ENCODE results near the gene IQCC.
A peak's percentile ranks its signal among the peaks of the same experiment; 100 is the strongest.

IQCC gene

DNA sequence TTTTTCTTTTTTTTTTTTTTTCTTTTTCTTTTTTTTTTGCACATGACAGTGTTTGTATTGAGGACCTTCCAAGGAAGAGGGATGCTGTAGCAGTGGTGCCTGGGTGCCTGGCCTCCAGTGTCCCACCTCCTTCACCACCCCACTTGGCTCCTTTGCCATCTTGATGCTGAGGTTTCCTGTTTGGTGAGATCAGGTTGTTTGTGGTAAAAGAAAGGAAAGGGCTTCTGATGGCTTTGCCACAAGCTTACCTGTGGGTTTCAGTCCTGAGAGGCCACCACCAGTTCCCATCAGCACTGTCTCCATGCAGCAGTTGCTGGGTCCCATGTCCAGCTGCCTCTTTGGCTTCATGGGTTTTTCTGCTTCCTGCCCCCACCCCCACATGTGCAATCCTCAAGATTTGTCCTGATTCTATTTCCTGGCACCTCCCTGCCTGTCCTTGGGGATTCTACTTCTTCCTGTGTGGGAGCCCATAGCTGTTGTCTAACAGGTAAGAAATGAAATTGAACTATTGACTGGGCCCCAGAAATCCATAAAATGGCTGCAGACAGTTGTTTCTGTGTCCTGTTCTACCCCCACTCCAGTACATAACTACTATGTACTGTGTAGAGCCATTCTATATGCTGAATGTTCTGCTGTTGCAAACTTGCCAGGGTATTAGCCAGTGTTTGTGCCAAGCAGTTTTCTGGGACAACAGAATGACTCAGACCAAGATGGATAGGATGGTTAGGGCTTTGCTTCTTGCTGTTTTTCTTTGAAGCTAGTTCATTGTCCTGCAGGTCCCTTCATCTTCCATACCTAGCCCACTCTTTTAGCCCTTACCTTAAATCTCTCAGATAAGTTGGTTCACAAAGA, 9.3 kb upstream of the IQCC start:
- no peak for DNase-seq (ENCODE audit: low spot score)

- DNase-seq (ENCODE audit: low spot score), result no peak
Observed at GRCh38 chr1:32197074-32197473, 8.4 kb upstream of the IQCC start.

DNA sequence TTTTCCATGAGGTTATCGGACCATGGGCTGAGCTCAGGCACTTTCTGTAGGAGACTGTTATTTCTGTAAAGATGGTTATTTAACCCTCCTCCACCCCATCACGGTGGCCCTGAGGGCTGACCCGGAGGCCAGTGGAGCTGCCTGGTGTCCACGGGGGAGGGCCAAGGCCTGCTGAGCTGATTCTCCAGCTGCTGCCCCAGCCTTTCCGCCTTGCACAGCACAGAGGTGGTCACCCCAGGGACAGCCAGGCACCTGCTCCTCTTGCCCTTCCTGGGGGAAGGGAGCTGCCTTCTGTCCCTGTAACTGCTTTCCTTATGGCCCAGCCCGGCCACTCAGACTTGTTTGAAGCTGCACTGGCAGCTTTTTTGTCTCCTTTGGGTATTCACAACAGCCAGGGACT, 7.6 kb upstream of the IQCC start:
- no peak for DNase-seq (ENCODE audit: low spot score)

DNA sequence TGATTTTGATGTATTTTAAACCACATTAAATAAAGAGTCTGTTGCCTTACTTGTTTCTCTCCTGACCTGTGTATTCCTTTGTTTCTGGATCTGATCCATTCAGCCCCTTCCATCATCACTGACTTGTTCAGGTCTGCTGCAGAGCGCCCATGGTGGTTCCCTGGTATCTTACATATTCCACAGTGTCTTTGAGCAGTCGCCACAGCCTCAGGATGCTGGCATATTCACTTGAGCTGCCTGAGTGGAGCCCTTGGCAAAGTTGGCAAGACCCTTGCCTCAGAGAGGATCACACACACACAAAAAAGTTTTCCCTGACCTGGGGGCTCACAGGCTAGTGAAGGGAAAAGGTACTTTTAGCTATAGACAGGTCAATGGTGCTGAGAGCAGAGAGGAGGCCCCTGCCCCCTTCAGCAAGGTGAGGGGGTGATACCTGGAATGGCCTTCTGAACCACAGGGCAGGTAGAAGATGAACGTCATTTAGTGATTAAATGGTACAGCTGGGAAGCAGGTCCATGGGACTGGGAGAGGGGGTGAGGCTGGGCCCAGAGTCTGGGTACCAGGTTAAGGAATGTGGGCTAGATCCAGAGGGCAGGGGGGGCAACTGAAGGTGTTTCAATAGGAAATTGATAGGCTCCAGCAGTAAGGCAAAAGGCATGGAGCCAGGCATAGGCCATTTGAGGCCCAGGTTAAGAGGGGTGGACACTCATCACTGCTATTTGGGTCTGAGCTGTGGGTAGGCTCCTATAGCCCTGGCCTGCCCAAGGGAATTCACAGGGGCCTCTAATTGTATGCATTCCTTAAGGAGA, 7.0 kb upstream of the IQCC start:
- DNase-seq (ENCODE audit: low spot score), result no peak

GRCh38 chr1:32199043-32199716, 6.3 kb upstream of the IQCC start:
- DNase-seq (ENCODE audit: low spot score), result no peak

DNA sequence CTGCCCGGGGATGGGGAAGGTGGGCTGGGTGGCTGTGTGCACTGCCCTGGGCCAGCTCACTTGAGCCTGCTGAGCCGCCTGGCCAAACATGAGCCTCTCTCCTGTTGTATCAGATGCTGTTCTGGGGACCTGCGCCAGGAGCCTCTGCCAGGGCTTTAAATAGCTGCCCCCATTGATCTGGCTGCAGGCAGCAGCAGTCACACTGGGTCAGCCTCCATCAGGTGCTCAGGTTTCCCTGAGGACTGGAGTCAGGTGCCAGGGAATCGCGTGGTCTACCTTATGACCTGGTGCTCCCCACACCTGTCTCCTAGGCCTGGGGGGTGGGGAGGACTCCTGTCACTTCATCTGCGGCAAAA, 5.8 kb upstream of the IQCC start:
- no peak for DNase-seq (ENCODE audit: low spot score)

DNA sequence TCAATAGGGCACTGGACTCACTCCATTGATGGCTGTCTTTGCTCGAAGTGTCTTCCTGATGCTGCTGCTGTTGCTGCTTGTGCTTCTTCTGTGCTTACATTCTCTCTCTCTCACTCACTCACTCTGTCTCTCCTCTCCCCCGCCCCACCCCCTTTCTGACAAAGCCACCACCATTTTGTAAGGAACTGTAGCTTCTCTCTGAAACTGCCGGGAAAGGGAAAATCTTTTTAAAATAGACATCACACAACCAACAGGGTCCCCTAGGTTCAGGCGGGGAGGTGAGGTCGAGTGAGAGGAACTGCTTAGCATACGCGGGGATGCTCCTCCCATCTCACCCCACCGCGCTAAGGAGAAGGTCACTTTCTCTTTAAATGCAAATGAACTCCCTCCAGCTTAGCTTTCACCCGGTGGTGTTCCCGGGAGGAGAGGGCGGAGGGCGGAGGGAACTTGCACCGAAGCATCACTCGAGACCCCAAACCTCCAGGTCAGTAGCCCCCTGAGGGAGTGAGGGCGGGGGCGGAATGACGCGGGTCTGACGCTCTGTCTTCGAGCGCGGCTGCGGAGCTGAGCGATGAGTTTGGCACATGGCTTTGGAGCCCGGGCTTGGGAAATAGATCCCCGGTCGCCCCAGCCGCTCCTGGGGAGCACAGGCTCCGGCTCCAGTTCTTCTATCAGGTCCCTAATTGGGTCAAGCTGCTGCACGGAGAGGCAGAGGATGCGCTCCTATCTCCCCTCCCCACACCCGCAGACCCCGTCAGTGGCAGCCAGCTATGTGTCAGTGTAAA, 5.1 kb upstream of the IQCC start, which contains the start of gene CCDC28B:
TSS of gene CCDC28B (plus strand) at position 370 of the 785 bp plus-strand sequence. CDS start 1,341 bp downstream, outside the sequence.
- DNase-seq (ENCODE audit: low spot score), result peak; percentile 79

- peak; percentile 57 for DNase-seq (ENCODE audit: low spot score)
Observed at GRCh38 chr1:32201011-32201855, 4.2 kb upstream of the IQCC start.

DNA sequence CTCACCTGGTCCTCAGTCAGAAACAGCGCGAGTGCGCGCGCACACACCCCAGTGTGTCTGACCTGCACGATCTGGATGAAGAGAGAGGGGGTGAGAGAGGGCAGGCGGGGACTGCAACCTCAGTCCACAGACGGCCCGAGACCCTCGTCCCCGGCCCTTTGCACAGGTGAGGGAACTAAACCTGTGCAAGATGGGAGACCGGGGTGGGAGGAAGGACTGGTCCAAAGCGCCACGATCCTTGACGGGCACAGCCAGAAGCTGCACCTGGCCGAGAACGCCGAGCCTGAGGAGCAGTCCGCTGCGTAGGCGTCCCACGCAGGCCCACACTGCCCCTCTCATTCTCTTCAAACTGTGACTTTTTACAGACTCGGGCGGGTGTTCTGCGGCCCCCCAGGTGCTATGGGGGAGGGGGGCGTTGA, 519 bp upstream of the IQCC start:
- no peak for DNase-seq (ENCODE audit: low spot score)

GRCh38 chr1:32208469-32208868, 3.0 kb downstream of the IQCC start:
- DNase-seq (ENCODE audit: low spot score), result no peak

DNA sequence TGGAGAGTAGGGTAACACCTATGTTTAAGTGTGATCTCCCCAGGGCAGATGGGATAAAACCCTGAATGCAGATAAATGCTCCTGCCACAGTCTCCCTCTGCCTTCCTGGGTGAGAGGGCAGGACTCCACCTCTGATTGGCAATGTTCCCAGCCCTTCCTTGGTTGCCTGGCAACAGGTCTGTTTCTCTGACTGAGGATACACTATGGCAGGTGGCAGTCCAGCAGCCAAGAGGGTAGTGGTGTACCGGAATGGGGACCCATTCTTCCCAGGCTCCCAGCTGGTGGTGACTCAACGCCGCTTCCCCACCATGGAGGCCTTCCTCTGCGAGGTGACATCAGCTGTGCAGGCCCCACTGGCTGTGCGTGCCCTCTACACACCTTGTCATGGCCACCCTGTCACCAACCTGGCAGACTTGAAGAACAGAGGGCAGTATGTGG, 3.4 kb downstream of the IQCC start, which contains the start of gene DCDC2B:
TSS of gene DCDC2B (plus strand) at position 199 of the 438 bp plus-strand sequence. CDS start at position 204, 5 bp downstream.
- no peak for DNase-seq (ENCODE audit: low spot score)

DNA sequence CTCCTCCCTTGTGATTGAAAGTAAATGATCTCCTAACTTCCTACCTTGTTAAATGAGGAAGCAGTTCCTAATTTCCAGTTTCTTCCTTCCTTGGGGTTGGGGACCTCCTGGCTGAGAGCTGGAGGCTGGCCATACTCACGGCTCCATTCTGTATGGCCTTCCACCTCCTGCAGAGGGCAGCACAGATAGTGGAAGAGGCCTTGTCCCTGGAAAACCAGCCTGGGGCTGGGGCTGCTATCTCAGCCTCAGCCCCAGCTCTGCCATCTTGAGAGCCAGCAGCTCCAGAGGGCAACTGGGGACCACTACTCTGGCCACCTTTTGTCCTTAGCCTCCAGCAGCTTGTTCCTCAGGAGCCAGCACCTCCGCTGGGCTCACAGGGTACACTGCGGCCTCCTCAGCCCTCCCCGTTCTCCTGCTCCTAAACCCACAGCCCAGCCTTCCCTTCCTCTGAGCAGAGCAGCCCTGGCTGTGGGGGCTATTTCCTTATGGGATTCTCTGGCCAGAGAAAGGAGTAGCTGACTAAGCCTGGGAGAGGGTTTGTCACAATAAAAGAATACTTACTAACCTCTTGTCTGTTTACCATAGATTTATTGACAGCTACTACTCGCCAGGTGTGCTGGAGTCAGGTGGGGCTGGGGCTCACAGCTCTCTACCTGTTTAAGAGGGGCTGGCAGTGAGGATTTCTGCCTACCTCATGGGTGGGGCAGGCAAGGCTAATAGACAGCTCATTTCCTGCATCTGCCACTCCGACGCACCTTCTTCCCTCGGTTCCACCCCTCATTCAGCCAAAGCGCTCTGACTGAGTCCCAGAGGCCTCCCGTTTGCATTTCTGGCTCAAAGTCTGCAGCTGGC, 10.4 kb downstream of the IQCC start:
- peak; percentile 79 for DNase-seq (ENCODE audit: low spot score)

DNA sequence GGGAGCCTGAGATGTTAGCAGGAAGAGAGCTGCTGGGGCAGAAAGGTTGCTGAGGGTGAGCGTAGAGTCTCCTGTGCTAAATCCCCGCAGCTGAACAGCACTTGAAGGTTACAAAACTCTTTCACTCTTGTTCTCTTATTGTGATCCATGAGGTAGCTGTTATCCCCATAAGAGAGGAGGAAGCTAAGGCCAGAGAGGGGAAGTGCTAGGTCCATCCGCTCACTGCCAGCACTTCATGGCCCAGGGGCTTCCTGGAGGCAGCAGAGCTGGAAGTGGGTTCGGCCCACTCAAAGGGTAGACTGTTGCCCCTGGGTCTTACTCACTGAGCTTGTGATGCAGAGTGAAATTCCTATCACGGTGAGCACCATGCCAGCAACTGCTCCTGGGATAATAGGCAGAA, 11.1 kb downstream of the IQCC start:
- no peak for DNase-seq (ENCODE audit: low spot score)

GRCh38 chr1:32219022-32219421, 13.6 kb downstream of the IQCC start:
- no peak for DNase-seq (ENCODE audit: low spot score)

DNA sequence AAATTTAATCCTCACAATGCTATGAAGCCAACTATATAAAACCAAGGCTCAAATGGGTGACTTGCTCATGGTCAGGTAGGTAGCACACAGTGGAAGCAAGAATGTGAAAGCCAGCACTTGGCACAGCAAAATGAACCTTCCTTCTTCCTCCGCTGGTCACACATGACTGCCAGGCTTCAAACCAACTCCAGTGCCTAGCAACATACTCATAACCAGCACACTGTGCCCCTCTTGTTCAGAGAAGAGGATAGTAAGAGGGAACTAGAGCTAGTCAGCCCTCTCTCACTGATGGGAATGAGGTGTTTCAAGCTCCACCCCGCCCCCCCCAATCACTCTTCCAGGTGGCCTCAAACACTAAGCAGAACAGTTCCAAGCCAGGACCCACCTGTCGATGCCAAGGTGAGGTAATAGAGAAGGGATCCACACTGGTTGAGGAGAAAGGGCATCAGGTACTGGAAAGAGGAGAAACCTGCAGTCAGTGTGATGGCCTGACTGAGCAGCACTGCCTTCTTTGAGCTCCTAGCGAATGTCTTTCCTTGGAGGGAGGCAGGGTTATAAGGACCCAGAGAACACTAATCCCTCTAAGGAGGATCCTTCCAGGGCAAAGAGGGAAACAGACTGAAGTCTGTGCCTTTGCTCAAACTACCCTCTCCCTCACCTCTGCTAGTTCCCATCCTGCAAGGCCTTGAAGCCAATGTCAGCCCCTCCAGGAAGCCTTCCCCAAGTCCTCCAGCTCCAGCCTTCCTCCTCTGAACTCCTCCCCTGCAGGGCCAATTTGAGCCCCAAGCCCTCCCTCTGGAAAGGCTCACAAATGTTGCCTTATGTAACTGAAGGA, 15.5 kb downstream of the IQCC start:
- DNase-seq (ENCODE audit: low spot score), result no peak

DNA sequence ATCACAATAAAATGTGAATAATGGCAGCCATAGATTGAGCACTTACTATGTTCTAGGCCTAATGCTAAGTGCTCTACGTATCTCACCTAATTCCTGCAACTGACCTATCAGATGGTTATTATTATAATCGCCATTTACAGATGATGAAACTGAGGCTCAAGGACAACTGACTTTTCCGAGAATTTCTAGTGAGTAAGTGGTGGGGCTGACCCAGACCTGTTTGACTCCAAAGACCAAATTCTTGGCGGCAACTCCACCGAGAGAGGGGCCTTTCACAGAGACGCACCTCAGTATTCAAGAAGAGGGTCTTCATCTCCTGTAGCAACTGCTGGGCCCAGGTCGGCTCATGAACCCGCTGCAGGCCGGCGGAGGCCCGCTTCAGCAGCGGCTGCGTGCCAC, 16.1 kb downstream of the IQCC start:
- DNase-seq (ENCODE audit: low spot score), result no peak

GRCh38 chr1:32221980-32222755, 16.7 kb downstream of the IQCC start, which contains the start of the genes EIF3I and TMEM234:
TSS of gene EIF3I (plus strand) at chr1:32222407. CDS start at chr1:32222442, 35 bp downstream.
TSS of gene TMEM234 (minus strand) at chr1:32222353. CDS start at chr1:32222322, 31 bp downstream.
- DNase-seq (ENCODE audit: low spot score), result peak; percentile 92

DNA sequence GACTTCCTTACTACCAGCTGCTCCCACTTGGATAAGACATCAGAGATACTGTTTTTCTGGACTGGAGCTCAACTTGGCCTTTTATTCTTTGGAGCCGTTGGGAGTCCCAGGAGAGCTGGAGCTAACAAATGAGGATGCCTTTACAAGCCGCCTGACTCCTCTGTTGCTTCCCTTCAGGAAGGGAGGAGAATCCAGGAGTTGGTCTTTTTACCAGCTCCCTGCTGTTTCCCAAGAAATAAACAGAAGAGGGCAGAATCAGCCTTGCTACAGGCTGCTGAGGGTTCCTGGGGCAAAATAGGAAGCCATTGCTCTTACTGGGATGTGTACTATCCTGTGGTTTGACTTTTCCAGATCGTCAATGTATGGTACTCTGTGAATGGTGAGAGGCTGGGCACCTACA, 18.2 kb downstream of the IQCC start:
- DNase-seq (ENCODE audit: low spot score), result no peak
